A172 (cell line): ENCODE data around the gene OR8D2. TPM values are rescaled to one million over a fixed set of nuclear protein-coding genes. Genes with fewer than 3 reads are reported as not detected.

Experiments used
- DNase-seq: peaks from one replicate; pipeline ENCODE4 v3.0.0-alpha.2; 2015; ENCODE audit warnings: low spot score
- total RNA-seq: library from RNA; depleted of rRNA; stranded (reverse); fragments of >200 nt; shearing (Covaris generic); gene quantifications from 2 replicates; pipeline ENCODE4 v1.2.3, GENCODE V29; 2014; rRNA removed

The OR8D2 gene
- not detected in 2 replicates for total RNA-seq

- no peak for DNase-seq
These were observed at the start of gene OR8D2 for GRCh38 chr11:124320097-124320496. TSS of gene OR8D2 (minus strand) at chr11:124320197. CDS start at chr11:124320197, 0 bp downstream.

- DNase-seq = no peak
These were observed 39.6 kb upstream of the OR8D2 start for GRCh38 chr11:124359566-124359965.

- DNase-seq = no peak
These were observed 26.4 kb upstream of the OR8D2 start for GRCh38 chr11:124346311-124346955.

GRCh38 chr11:124344346-124344745 lies 24.3 kb upstream of the OR8D2 start:
- DNase-seq = no peak

GRCh38 chr11:124340142-124340447 lies 20.1 kb upstream of the OR8D2 start:
- no peak for DNase-seq

GRCh38 chr11:124339396-124340141 lies 19.6 kb upstream of the OR8D2 start:
- no peak for DNase-seq

GRCh38 chr11:124331873-124332272 lies 11.9 kb upstream of the OR8D2 start:
- DNase-seq = no peak

- no peak for DNase-seq
These were observed 9.9 kb upstream of the OR8D2 start for GRCh38 chr11:124329787-124330478.

GRCh38 chr11:124327775-124328174 lies 7.8 kb upstream of the OR8D2 start:
- no peak for DNase-seq

- DNase-seq = no peak
These were observed 2.4 kb upstream of the OR8D2 start for GRCh38 chr11:124322356-124322755.

GRCh38 chr11:124315052-124315451 lies 4.9 kb downstream of the OR8D2 start:
- peak; percentile 16 for DNase-seq

GRCh38 chr11:124313849-124314248 lies 6.1 kb downstream of the OR8D2 start, which contains the start of gene OR8D1:
TSS of gene OR8D1 (minus strand) at chr11:124313949. CDS start at chr11:124310766, 3,183 bp downstream.
- DNase-seq = no peak

- DNase-seq = no peak
These were observed 6.9 kb downstream of the OR8D2 start for GRCh38 chr11:124313131-124313530.

- DNase-seq = no peak
These were observed 8.3 kb downstream of the OR8D2 start for GRCh38 chr11:124311670-124312069.

GRCh38 chr11:124311269-124311668 lies 8.7 kb downstream of the OR8D2 start:
- DNase-seq = no peak

GRCh38 chr11:124310721-124311120 lies 9.3 kb downstream of the OR8D2 start:
- no peak for DNase-seq

GRCh38 chr11:124307093-124307492 lies 12.9 kb downstream of the OR8D2 start:
- DNase-seq = no peak

- DNase-seq = no peak
These were observed 17.5 kb downstream of the OR8D2 start for GRCh38 chr11:124302347-124303125.

GRCh38 chr11:124301548-124301947 lies 18.4 kb downstream of the OR8D2 start:
- DNase-seq = no peak

GRCh38 chr11:124297921-124298320 lies 22.1 kb downstream of the OR8D2 start:
- DNase-seq = no peak

GRCh38 chr11:124296016-124296415 lies 24.0 kb downstream of the OR8D2 start:
- DNase-seq = no peak

GRCh38 chr11:124294687-124295086 lies 25.3 kb downstream of the OR8D2 start:
- no peak for DNase-seq
